ENCODE results near the gene CLEC4F. TPM values are rescaled to one million over a fixed set of nuclear protein-coding genes. Genes with fewer than 3 reads are reported as not detected.
A peak's percentile ranks its signal among the peaks of the same experiment; 100 is the strongest.

Gene CLEC4F
- total and polyA plus RNA-seq, 2 of the 13 experiments (the other 11 are each of a cell fraction or from before 2014, with no cell fraction given) = 0.12 to 0.13 TPM

DNA sequence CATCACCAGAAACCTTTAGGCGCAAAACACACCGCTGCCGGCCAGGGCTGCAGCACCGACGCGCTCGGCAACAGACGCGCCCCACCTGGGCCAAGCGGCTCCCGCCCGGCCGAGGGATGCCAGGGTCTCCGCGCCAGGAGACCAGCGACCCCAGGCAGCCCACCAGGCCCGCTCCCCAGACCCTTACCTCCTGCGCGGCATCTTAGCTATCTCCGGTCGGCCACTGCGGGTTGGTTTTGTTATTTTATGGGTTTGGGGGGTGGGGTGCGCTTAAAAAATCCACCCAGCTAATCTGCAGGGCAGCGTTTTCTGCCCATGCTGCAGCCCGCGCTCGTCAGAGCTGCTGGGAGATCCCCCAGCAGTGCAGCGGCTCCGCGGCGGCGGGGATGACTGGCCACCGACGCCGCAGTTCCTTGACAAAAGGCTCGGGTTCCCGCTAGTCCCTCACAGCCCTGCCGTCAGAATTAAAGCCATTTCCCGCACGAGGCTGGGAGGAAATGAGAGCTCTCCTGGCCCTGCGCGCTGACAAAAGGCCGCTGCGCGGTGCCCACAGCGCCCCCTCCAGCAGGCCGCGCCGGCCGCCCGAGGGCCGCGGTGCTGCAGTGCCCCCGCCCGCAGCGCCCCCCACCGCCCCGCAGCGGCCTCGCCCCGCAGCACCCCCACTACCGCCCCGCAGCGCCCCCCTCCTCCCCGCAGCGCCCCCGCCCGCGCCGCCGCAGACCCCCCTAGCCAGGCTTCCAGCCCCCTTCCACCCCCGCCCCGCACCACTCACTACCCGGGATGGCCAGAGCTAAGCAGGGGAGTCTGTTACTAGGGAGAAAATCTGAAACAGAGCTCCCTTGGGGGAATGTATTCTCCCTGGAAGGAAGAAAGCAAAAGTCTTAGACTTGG, 52.5 kb downstream of the CLEC4F start, which contains the start of gene ADD2 (continued):
- TF ChIP-seq, protein P1, sequence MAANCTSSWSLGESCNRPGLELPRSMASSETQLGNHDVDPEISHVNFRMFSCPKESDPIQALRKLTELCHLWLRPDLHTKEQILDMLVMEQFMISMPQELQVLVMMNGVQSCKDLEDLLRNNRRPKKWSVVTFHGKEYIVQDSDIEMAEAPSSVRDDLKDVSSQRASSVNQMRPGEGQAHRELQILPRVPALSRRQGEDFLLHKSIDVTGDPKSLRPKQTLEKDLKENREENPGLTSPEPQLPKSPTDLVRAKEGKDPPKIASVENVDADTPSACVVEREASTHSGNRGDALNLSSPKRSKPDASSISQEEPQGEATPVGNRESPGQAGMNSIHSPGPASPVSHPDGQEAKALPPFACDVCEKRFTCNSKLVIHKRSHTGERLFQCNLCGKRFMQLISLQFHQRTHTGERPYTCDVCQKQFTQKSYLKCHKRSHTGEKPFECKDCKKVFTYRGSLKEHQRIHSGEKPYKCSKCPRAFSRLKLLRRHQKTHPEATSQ (CRISPR knock-in tag; IDR thresholded peaks at IDR 0.05; ENCODE audit: borderline replicate concordance) = no peak
- TF ChIP-seq ADNP (CRISPR knock-in tag; IDR thresholded peaks at IDR 0.05) (no peak), KLF12 (CRISPR knock-in tag; IDR thresholded peaks at IDR 0.05; ENCODE audit: borderline replicate concordance) (no peak), NR2C2 (CRISPR knock-in tag; IDR thresholded peaks at IDR 0.05; ENCODE audit: borderline replicate concordance) (no peak), SP4 (CRISPR knock-in tag; IDR thresholded peaks at IDR 0.05) (no peak), ZNF672 (CRISPR knock-in tag; IDR thresholded peaks at IDR 0.05) (no peak), HCFC1 (IDR thresholded peaks at IDR 0.05; ENCODE audit: low read depth, low read length) (no peak), ZFX (CRISPR knock-in tag; IDR thresholded peaks at IDR 0.05; ENCODE audit: low read depth) (peak; percentile 36; the same call in 1 of the 2 replicates), U2AF1 (optimal IDR thresholded peaks at IDR 0.05; ENCODE audit: low read depth, low read length) (no peak), ZNF33A (CRISPR knock-in tag; IDR thresholded peaks at IDR 0.05; ENCODE audit: borderline replicate concordance) (no peak), ZSCAN9 (CRISPR knock-in tag; IDR thresholded peaks at IDR 0.05; ENCODE audit: borderline replicate concordance) (no peak), PAX8 (CRISPR knock-in tag; IDR thresholded peaks at IDR 0.05; ENCODE audit: borderline replicate concordance) (no peak), ZNF329 (CRISPR knock-in tag; IDR thresholded peaks at IDR 0.05; ENCODE audit: low read depth) (no peak)
- TF ChIP-seq, protein P2, sequence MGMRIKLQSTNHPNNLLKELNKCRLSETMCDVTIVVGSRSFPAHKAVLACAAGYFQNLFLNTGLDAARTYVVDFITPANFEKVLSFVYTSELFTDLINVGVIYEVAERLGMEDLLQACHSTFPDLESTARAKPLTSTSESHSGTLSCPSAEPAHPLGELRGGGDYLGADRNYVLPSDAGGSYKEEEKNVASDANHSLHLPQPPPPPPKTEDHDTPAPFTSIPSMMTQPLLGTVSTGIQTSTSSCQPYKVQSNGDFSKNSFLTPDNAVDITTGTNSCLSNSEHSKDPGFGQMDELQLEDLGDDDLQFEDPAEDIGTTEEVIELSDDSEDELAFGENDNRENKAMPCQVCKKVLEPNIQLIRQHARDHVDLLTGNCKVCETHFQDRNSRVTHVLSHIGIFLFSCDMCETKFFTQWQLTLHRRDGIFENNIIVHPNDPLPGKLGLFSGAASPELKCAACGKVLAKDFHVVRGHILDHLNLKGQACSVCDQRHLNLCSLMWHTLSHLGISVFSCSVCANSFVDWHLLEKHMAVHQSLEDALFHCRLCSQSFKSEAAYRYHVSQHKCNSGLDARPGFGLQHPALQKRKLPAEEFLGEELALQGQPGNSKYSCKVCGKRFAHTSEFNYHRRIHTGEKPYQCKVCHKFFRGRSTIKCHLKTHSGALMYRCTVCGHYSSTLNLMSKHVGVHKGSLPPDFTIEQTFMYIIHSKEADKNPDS (CRISPR knock-in tag; IDR thresholded peaks at IDR 0.05) = no peak
- TF ChIP-seq, protein P3, sequence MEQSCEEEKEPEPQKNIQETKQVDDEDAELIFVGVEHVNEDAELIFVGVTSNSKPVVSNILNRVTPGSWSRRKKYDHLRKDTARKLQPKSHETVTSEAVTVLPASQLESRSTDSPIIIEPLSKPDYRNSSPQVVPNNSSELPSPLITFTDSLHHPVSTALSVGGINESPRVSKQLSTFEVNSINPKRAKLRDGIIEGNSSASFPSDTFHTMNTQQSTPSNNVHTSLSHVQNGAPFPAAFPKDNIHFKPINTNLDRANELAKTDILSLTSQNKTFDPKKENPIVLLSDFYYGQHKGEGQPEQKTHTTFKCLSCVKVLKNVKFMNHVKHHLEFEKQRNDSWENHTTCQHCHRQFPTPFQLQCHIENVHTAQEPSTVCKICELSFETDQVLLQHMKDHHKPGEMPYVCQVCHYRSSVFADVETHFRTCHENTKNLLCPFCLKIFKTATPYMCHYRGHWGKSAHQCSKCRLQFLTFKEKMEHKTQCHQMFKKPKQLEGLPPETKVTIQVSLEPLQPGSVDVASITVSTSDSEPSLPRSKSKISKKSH (CRISPR knock-in tag; IDR thresholded peaks at IDR 0.05; ENCODE audit: borderline replicate concordance) = peak; percentile 61; the same call in 1 of the 2 replicates
- TF ChIP-seq, protein P4, sequence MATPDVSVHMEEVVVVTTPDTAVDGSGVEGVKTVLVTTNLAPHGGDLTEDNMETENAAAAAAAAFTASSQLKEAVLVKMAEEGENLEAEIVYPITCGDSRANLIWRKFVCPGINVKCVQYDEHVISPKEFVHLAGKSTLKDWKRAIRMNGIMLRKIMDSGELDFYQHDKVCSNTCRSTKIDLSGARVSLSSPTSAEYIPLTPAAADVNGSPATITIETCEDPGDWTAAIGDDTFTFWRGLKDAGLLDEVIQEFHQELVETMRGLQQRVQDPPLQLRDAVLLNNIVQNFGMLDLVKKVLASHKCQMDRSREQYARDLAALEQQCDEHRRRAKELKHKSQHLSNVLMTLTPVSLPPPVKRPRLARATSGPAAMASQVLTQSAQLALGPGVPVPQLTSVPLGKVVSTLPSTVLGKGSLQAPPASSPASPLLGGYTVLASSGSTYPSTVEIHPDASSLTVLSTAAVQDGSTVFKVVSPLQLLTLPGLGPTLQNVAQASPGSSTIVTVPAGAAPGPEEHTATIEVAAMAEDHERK (CRISPR knock-in tag; IDR thresholded peaks at IDR 0.05; ENCODE audit: low read depth) = no peak
- TF ChIP-seq, protein P5, sequence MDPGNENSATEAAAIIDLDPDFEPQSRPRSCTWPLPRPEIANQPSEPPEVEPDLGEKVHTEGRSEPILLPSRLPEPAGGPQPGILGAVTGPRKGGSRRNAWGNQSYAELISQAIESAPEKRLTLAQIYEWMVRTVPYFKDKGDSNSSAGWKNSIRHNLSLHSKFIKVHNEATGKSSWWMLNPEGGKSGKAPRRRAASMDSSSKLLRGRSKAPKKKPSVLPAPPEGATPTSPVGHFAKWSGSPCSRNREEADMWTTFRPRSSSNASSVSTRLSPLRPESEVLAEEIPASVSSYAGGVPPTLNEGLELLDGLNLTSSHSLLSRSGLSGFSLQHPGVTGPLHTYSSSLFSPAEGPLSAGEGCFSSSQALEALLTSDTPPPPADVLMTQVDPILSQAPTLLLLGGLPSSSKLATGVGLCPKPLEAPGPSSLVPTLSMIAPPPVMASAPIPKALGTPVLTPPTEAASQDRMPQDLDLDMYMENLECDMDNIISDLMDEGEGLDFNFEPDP (CRISPR knock-in tag; conservative IDR thresholded peaks at IDR 0.05) = no peak
- TF ChIP-seq, protein P6, sequence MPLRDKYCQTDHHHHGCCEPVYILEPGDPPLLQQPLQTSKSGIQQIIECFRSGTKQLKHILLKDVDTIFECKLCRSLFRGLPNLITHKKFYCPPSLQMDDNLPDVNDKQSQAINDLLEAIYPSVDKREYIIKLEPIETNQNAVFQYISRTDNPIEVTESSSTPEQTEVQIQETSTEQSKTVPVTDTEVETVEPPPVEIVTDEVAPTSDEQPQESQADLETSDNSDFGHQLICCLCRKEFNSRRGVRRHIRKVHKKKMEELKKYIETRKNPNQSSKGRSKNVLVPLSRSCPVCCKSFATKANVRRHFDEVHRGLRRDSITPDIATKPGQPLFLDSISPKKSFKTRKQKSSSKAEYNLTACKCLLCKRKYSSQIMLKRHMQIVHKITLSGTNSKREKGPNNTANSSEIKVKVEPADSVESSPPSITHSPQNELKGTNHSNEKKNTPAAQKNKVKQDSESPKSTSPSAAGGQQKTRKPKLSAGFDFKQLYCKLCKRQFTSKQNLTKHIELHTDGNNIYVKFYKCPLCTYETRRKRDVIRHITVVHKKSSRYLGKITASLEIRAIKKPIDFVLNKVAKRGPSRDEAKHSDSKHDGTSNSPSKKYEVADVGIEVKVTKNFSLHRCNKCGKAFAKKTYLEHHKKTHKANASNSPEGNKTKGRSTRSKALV (CRISPR knock-in tag; IDR thresholded peaks at IDR 0.05) = peak; percentile 30; the same call in 1 of the 2 replicates

Data from HepG2 (cell line).